ENCODE measurements around the gene DHRSX. TPM values are rescaled to one million over a fixed set of nuclear protein-coding genes. Genes with fewer than 3 reads are reported as not detected.
A peak's percentile ranks its signal among the peaks of the same experiment; 100 is the strongest.
"Not testable (repeated sequence)": the region's sequence is repeated elsewhere in the genome, so short reads cannot be mapped to it uniquely, and the experiment has no call there.

DHRSX gene
- total RNA-seq, 1 donor from 2014 or later, result 31.8 TPM

GRCh38 chrX:2220296-2220695, 280.5 kb downstream of the DHRSX start:
- peaks cover 73% of the 10 kb centered on the region for H3K9me3 Mint-ChIP-seq
- Histone ChIP-seq H3K36me3 (no peaks in the 10 kb centered on the region), H3F3A (ENCODE audit: low read depth) (no peaks in the 10 kb centered on the region), H3K79me2 (ENCODE audit: low read depth) (no peaks in the 10 kb centered on the region), H3K9ac (no peak overlapping the region), H4K20me1 (ENCODE audit: low read depth) (no peaks in the 10 kb centered on the region), H3K4me2 (no peak overlapping the region), H3K9me3 (ENCODE audit: low read depth) (no peaks in the 10 kb centered on the region), H3K27me3 (no peaks in the 10 kb centered on the region), H3K4me3 (no peak overlapping the region), H2AFZ (replicated peaks) (no peak overlapping the region), H3K4me1 (no peaks in the 10 kb centered on the region), H3K27ac (no peak overlapping the region)
- H3K27me3 Mint-ChIP-seq (ENCODE audit: insufficient read depth, low read depth), result peaks cover 13% of the 10 kb centered on the region
- no peak overlapping the region for H3K4me3 Mint-ChIP-seq
- no peak for DNase-seq (ENCODE audit: low spot score)
- no peak overlapping the region for H3K27ac Mint-ChIP-seq
- H3K4me1 Mint-ChIP-seq, result no peaks in the 10 kb centered on the region
- no peak for TF ChIP-seq CTCF (IDR thresholded peaks at IDR 0.05)
- TF ChIP-seq EZH2 (IDR thresholded peaks at IDR 0.05), result no peak
- no peak for TF ChIP-seq EZH2phosphoT487 (IDR thresholded peaks at IDR 0.05)
- H3K36me3 Mint-ChIP-seq, result peaks cover 66% of the 10 kb centered on the region

GRCh38 chrX:2214138-2214823, 286.5 kb downstream of the DHRSX start:
- H3K4me2 ChIP-seq; H3K27ac Mint-ChIP-seq; H3K4me1 Mint-ChIP-seq; DNase-seq (ENCODE audit: low spot score); H3K4me3 ChIP-seq; H3K9me3 ChIP-seq (ENCODE audit: low read depth); H2AFZ ChIP-seq (replicated peaks); H3K79me2 ChIP-seq (ENCODE audit: low read depth); H4K20me1 ChIP-seq (ENCODE audit: low read depth); H3K27ac ChIP-seq; H3K4me3 Mint-ChIP-seq; H3K4me1 ChIP-seq; H3K36me3 ChIP-seq; H3F3A ChIP-seq (ENCODE audit: low read depth); H3K27me3 ChIP-seq; H3K9ac ChIP-seq: not testable (repeated sequence)
- Mint-ChIP-seq H3K27me3 (ENCODE audit: insufficient read depth, low read depth) (peaks cover 10% of the 10 kb centered on the region), H3K36me3 (peaks cover 30% of the 10 kb centered on the region), H3K9me3 (peaks cover 27% of the 10 kb centered on the region)

- H3K27me3 Mint-ChIP-seq (ENCODE audit: insufficient read depth, low read depth); H2AFZ ChIP-seq (replicated peaks); H3K4me2 ChIP-seq; H3K36me3 ChIP-seq; H3K9me3 ChIP-seq (ENCODE audit: low read depth); H3K4me3 Mint-ChIP-seq; H3K27me3 ChIP-seq; DNase-seq (ENCODE audit: low spot score); H3K4me1 Mint-ChIP-seq; H3K27ac ChIP-seq; H3K79me2 ChIP-seq (ENCODE audit: low read depth); H3F3A ChIP-seq (ENCODE audit: low read depth); H3K4me3 ChIP-seq; H3K4me1 ChIP-seq; H3K9ac ChIP-seq; H4K20me1 ChIP-seq (ENCODE audit: low read depth): not testable (repeated sequence)
- Mint-ChIP-seq H3K27ac (peak overlapping the region; percentile 53), H3K9me3 (peaks cover 12% of the 10 kb centered on the region), H3K36me3 (peaks cover 22% of the 10 kb centered on the region)
Observed at GRCh38 chrX:2211667-2212066, 289.1 kb downstream of the DHRSX start.

GRCh38 chrX:2193273-2193592, 307.5 kb downstream of the DHRSX start:
- H3K9me3 Mint-ChIP-seq, result peaks cover 12% of the 10 kb centered on the region
- H3K27ac Mint-ChIP-seq, result no peak overlapping the region
- DNase-seq (ENCODE audit: low spot score), result no peak
- H3K9me3 ChIP-seq (ENCODE audit: low read depth), result no peaks in the 10 kb centered on the region
- H3K4me1 Mint-ChIP-seq, result peaks cover 13% of the 10 kb centered on the region
- H3K27me3 Mint-ChIP-seq (ENCODE audit: insufficient read depth, low read depth), result peaks cover 6% of the 10 kb centered on the region
- H3K36me3 Mint-ChIP-seq, result peaks cover 6% of the 10 kb centered on the region
- H3K4me3 ChIP-seq, result no peak overlapping the region
- TF ChIP-seq CTCF (IDR thresholded peaks at IDR 0.05) (no peak), EZH2phosphoT487 (IDR thresholded peaks at IDR 0.05) (no peak), EZH2 (IDR thresholded peaks at IDR 0.05) (no peak)
- H3F3A ChIP-seq (ENCODE audit: low read depth), result no peaks in the 10 kb centered on the region
- no peak overlapping the region for H3K27ac ChIP-seq
- no peaks in the 10 kb centered on the region for H4K20me1 ChIP-seq (ENCODE audit: low read depth)
- H3K36me3 ChIP-seq, result no peaks in the 10 kb centered on the region
- no peaks in the 10 kb centered on the region for H3K27me3 ChIP-seq
- H3K4me3 Mint-ChIP-seq, result no peak overlapping the region
- peaks cover 7% of the 10 kb centered on the region for H3K4me1 ChIP-seq
- H2AFZ ChIP-seq (replicated peaks), result no peak overlapping the region
- no peaks in the 10 kb centered on the region for H3K79me2 ChIP-seq (ENCODE audit: low read depth)
- H3K9ac ChIP-seq, result no peak overlapping the region
- no peak overlapping the region for H3K4me2 ChIP-seq

All from neural progenitor cell (in vitro differentiated cells).